ENCODE data around the gene DYNLL2. TPM values are rescaled to one million over a fixed set of nuclear protein-coding genes. Genes with fewer than 3 reads are reported as not detected.
"Not testable (repeated sequence)": the region's sequence is repeated elsewhere in the genome, so short reads cannot be mapped to it uniquely, and the experiment has no call there.

Gene DYNLL2
- total RNA-seq, 4 donors from 2014 or later = 35.6 to 51.0 (median 41.2) TPM

DNA sequence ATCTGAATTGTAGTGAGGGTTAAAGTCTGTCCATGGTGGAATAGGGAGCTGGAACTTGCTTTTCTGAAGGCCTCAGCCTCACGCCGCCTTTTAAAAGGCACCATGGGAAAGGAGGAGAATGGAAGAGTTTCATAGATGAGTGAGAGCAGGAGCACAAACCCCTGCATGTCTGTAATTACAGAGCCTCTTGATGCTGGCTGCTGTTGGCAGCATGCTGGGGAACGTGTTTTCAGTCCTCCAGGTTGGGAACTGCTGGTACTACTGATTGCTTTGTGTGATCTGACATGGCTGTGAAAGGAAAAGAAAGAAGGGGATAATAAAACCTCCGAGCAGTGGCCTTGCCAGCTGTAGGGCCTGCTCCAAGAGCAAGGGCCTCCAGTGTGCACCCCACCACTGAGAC, 16.8 kb upstream of the DYNLL2 start:
- no peaks in the 10 kb centered on the region for H3K36me3 ChIP-seq
- no peak overlapping the region for H3K4me3 ChIP-seq (replicated peaks in 1 of 3)
- WGBS, 2 donors = 32 to 42% methylated on average over 4 of the region's 4 CpGs
- intact Hi-C loops (cut with DNase I) = no loop called here
- peak overlapping the region; percentile 71 to 78 (median 75) for H3K27ac ChIP-seq
- peak in 1 of 6 experiments; percentile 3 for TF ChIP-seq CTCF (IDR thresholded peaks at IDR 0.05)
- TF ChIP-seq POLR2A (IDR thresholded peaks at IDR 0.05) = no peak
- H3K9me3 ChIP-seq = no peaks in the 10 kb centered on the region
- H3K4me1 ChIP-seq = peaks cover 16 to 19% of the 10 kb centered on the region in 2 donors
- peak; percentile 79 to 81 for DNase-seq
- H3K27me3 ChIP-seq = no peaks in the 10 kb centered on the region

DNA sequence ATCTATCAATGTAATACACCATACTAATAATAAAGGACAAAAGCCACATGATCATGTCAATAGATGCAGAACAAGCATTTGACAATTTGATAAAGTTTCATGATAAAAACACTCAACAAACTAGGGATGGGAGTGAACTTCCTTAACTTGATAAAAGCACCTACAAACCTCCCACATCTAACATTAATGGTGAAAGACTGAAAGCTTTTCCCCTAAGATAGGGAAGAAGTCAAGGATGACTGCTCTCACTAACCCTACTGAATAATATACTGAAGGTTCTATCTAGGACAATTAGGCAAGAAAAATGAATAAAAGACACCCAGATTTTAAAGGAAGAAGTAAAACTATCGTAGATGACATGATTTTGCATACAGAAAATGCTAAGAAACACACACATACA, 10.4 kb upstream of the DYNLL2 start:
- no peak for DNase-seq
- Histone ChIP-seq H3K27me3 (no peaks in the 10 kb centered on the region), H3K9me3 (no peaks in the 10 kb centered on the region), H3K4me1 (peaks cover 3 to 7% of the 10 kb centered on the region in 2 donors), H3K27ac (no peak overlapping the region), H3K4me3 (replicated peaks in 1 of 3) (no peak overlapping the region), H3K36me3 (no peaks in the 10 kb centered on the region)
- 75 to 83% methylated on average over 1 of the region's 1 CpG for WGBS, 2 donors
- TF ChIP-seq POLR2A (IDR thresholded peaks at IDR 0.05) (no peak), CTCF (IDR thresholded peaks at IDR 0.05) (no peak)
- intact Hi-C loops (cut with DNase I) = no loop called here

DNA sequence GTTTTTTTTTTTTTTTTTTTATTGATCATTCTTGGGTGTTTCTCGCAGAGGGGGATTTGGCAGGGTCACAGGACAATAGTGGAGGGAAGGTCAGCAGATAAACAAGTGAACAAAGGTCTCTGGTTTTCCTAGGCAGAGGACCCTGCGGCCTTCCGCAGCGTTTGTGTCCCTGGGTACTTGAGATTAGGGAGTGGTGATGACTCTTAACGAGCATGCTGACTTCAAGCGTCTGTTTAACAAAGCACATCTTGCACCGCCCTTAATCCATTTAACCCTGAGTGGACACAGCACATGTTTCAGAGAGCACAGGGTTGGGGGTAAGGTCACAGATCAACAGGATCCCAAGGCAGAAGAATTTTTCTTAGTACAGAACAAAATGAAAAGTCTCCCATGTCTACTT, 10.0 kb upstream of the DYNLL2 start:
- WGBS, 2 donors = 33 to 34% methylated on average over 6 to 7 of the region's 7 CpGs
- H3K4me1 ChIP-seq; intact Hi-C loops (cut with DNase I); H3K36me3 ChIP-seq; H3K4me3 ChIP-seq (replicated peaks in 1 of 3); H3K27me3 ChIP-seq; DNase-seq; H3K9me3 ChIP-seq; H3K27ac ChIP-seq: not testable (repeated sequence)

DNA sequence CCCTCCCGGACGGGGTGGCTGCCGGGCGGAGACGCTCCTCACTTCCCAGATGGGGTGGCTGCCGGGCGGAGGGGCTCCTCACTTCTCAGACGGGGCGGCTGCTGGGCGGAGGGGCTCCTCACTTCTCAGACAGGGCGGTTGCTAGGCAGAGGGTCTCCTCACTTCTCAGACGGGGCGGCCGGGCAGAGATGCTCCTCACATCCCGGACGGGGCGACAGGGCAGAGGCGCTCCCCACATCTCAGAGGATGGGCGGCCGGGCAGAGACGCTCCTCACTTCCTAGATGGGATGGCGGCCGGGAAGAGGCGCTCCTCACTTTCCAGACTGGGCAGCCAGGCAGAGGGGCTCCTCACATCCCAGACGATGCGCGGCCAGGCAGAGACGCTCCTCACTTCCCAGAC, 8.8 kb upstream of the DYNLL2 start:
- H3K27me3 ChIP-seq; H3K36me3 ChIP-seq; H3K9me3 ChIP-seq; H3K4me1 ChIP-seq; H3K4me3 ChIP-seq (replicated peaks in 1 of 3); DNase-seq; intact Hi-C loops (cut with DNase I); H3K27ac ChIP-seq: not testable (repeated sequence)
- 96% methylated on average over 5 of the region's 28 CpGs; no CpG with 5 or more reads in 1 of the 2 donors for WGBS, 2 donors

GRCh38 chr17:58079300-58080033, 3.8 kb upstream of the DYNLL2 start:
- 70 to 74% methylated on average over 6 of the region's 6 CpGs for WGBS, 2 donors
- Histone ChIP-seq H3K36me3 (no peaks in the 10 kb centered on the region), H3K27me3 (no peaks in the 10 kb centered on the region), H3K4me1 (peaks cover 15 to 20% of the 10 kb centered on the region in 2 donors), H3K4me3 (replicated peaks in 1 of 3) (no peak overlapping the region), H3K9me3 (no peaks in the 10 kb centered on the region), H3K27ac (no peak overlapping the region)
- no peak for TF ChIP-seq POLR2A (IDR thresholded peaks at IDR 0.05)
- no peak for TF ChIP-seq CTCF (IDR thresholded peaks at IDR 0.05)
- intact Hi-C loops (cut with DNase I) = no loop called here
- DNase-seq = no peak

GRCh38 chr17:58081646-58082340, 1.4 kb upstream of the DYNLL2 start:
- peak overlapping the region in 2 of 3 donors; percentile 94 to 96 for H3K27ac ChIP-seq
- intact Hi-C loops (cut with DNase I) = loop anchor here (2.0 kb wide), 1 partner anchor 75 kb away; the partner anchor contains the start of gene SRSF1

More at GRCh38 chr17:58081646-58082340, 1.4 kb upstream of the DYNLL2 start:
- no peaks in the 10 kb centered on the region for H3K36me3 ChIP-seq
- no peak overlapping the region for H3K4me3 ChIP-seq (replicated peaks in 1 of 3)
- H3K9me3 ChIP-seq = no peaks in the 10 kb centered on the region
- no peak for DNase-seq
- TF ChIP-seq POLR2A (IDR thresholded peaks at IDR 0.05) (no peak), CTCF (IDR thresholded peaks at IDR 0.05) (no peak)
- 80 to 85% methylated on average over 16 of the region's 16 CpGs for WGBS, 2 donors
- no peaks in the 10 kb centered on the region for H3K27me3 ChIP-seq
- peaks cover 36 to 41% of the 10 kb centered on the region in 2 donors for H3K4me1 ChIP-seq
